HepG2 (cell line): Measurements from ENCODE around the gene AP3D1. TPM values are rescaled to one million over a fixed set of nuclear protein-coding genes. Genes with fewer than 3 reads are reported as not detected.

Experiments
- ATAC-seq: fragments of 200-7000 bp; cut with Tn5 transposase; 3 replicates; pipeline ENCODE4 v1.9.1; 2020; ENCODE audit warnings: mild to moderate bottlenecking, moderate library complexity
- BruUV-seq: library from RNA; stranded (reverse); fragments of 400-500 nt; replicated peaks from 2 replicates; lab custom pipeline; 2021; lab: Mats Ljungman, UMichigan
- CTCF ChIA-PET: fragments of 300-600 bp; formaldehyde crosslinking; extraction: SDS; loops from one replicate; lab custom pipeline; 2021; ENCODE audit warnings: low total read pairs, inconsistent platforms, low intra/inter-chr PET ratio; lab: Yijun Ruan, JAX
- POLR2A ChIA-PET: fragments of 350-600 bp; sonication (Branson Sonifier 250); formaldehyde crosslinking; loops from one replicate; lab custom pipeline; 2020; ENCODE audit warnings: antibody characterized with exemption, inconsistent platforms; lab: Yijun Ruan, JAX
- DNase-seq: peaks from one replicate; pipeline ENCODE4 v3.0.0-alpha.2; 2015; ENCODE audit warnings: low spot score
- FAIRE-seq: peaks from 3 replicates; lab custom pipeline; 2011; peaks lifted over from hg19 to GRCh38; lab: Jason Lieb, UNC
- H2AFZ ChIP-seq: one replicate; pipeline ENCODE4 v1.6.1; 2011; ENCODE audit warnings: low read length, inconsistent platforms
- H3K27ac ChIP-seq: fragments of 300-600 bp; 3 replicates; pipeline ENCODE4 v1.8.0; 2011; ENCODE audit warnings: mixed run types, mild to moderate bottlenecking, mixed read lengths, low read length, inconsistent platforms; ENCODE audit not compliant: insufficient read depth; ENCODE audit errors: extremely low read length
- H3K27me3 ChIP-seq, 2 experiments: fragments of 200-600 bp in 1 of 2; 2 replicates in 1 of 2; 3 replicates in 1 of 2; pipeline versions ENCODE4 v1.6.0 to v1.8.0; 2011; ENCODE audit warnings: low read length in 2 of 2, mild to moderate bottlenecking in 2 of 2, moderate library complexity in 2 of 2, inconsistent platforms in 1 of 2; ENCODE audit not compliant: insufficient read depth in 2 of 2, control insufficient read depth in 1 of 2
- H3K36me3 ChIP-seq, 2 experiments: fragments of 200-600 bp in 1 of 2; replicated peaks in 1 of 2; 2 replicates in 1 of 2; 3 replicates in 1 of 2; pipeline versions ENCODE4 v1.5.1 to v1.8.0; 2011; ENCODE audit warnings: low read length in 2 of 2, inconsistent platforms in 1 of 2; ENCODE audit not compliant: insufficient read depth in 2 of 2, control insufficient read depth in 1 of 2
- H3K4me1 ChIP-seq: 2 replicates; pipeline ENCODE4 v1.5.1; 2012; ENCODE audit warnings: low read length, inconsistent platforms; ENCODE audit not compliant: insufficient read depth
- H3K4me2 ChIP-seq: 2 replicates; pipeline ENCODE4 v1.6.0; 2011; ENCODE audit warnings: low read depth, low read length, inconsistent platforms
- H3K4me3 ChIP-seq, 3 experiments: fragments of 200-600 bp in 1 of 3; sonication (generic), shearing (Covaris generic) in 1 of 3; replicated peaks in 1 of 3; 2 replicates each; pipeline ENCODE4 v1.5.1; 2011 to 2016; ENCODE audit warnings: low read length in 3 of 3, inconsistent platforms in 2 of 3, low read depth in 2 of 3, mild to moderate bottlenecking in 2 of 3, control low read depth in 1 of 3, mixed read lengths in 1 of 3; ENCODE audit not compliant: insufficient read depth in 1 of 3
- H3K79me2 ChIP-seq: one replicate; pipeline ENCODE4 v1.6.1; 2011; ENCODE audit warnings: low read length, inconsistent platforms; ENCODE audit not compliant: insufficient read depth
- H3K9ac ChIP-seq: 2 replicates; pipeline ENCODE4 v1.6.0; 2011; ENCODE audit warnings: mild to moderate bottlenecking, low read depth, low read length, inconsistent platforms; ENCODE audit not compliant: insufficient read depth
- H3K9me3 ChIP-seq: 2 replicates; pipeline ENCODE4 v1.5.1; 2012; ENCODE audit warnings: mild to moderate bottlenecking, low read length
- H4K20me1 ChIP-seq: 2 replicates; pipeline ENCODE4 v1.6.0; 2011; ENCODE audit warnings: inconsistent platforms, mild to moderate bottlenecking, low read length, moderate library complexity; ENCODE audit not compliant: insufficient read depth
- AGO2 ChIP-seq: fragments of 200-400 bp; formaldehyde crosslinking; optimal IDR thresholded peaks from 2 replicates; pipeline ENCODE3; 2017; ENCODE audit warnings: mild to moderate bottlenecking, low read depth, low read length, moderate library complexity
- HNRNPK ChIP-seq: fragments of 200-400 bp; formaldehyde crosslinking; IDR thresholded peaks from 2 replicates; pipeline ENCODE4 v1.6.1; 2018; ENCODE audit warnings: low read length, low read depth, moderate library complexity, mild to moderate bottlenecking; ENCODE audit not compliant: poor library complexity, severe bottlenecking
- PCBP2 ChIP-seq: fragments of 200-400 bp; formaldehyde crosslinking; optimal IDR thresholded peaks from 2 replicates; pipeline ENCODE3; 2018; ENCODE audit warnings: low read length, low read depth; ENCODE audit not compliant: poor library complexity, severe bottlenecking
- SALL2 ChIP-seq: sonication (generic); formaldehyde crosslinking; IDR thresholded peaks from 2 replicates; pipeline ENCODE4 v1.8.1; 2023; ENCODE audit warnings: mild to moderate bottlenecking, missing genetic modification reagents, inconsistent platforms
- WGBS: methylation state at CpG from one replicate; pipeline ENCODE4 v1.1.6; 2017; ENCODE audit warnings: low lambda C conversion rate; 5-methylcytosine and 5-hydroxymethylcytosine counted together
- in situ Hi-C: cut with HindIII; loops from 2 replicates; pipeline ENCODE4 v1.10.0; 2017; ENCODE audit warnings: low pct_unique_long_range_greater_than_20kb; ENCODE audit not compliant: extremely low pct_ligation_motif_present
- intact Hi-C: fragments of 100-400 bp; cut with micrococcal nuclease; formaldehyde crosslinking; loops from one replicate; pipeline ENCODE4 v1.10.0; 2022; ENCODE audit not compliant: unreplicated experiment
- polyA plus RNA-seq, 8 experiments: library from polyadenylated mRNA; depleted of rRNA in 3 of 8; stranded (reverse) in 7 of 8; unstranded in 1 of 8; fragments of >200 nt; fragmentation: Illumina TruSeq in 4 of 8; extraction: Trizol in 4 of 8; gene quantifications; 2 replicates each; pipeline versions ENCODE4 v1.2.1 to v1.2.3, GENCODE V29; 2011 to 2016; ENCODE audit warnings: low read depth in 4 of 8, missing spikeins in 1 of 8, mixed read lengths in 1 of 8; ENCODE audit not compliant: insufficient read depth in 1 of 8
- total RNA-seq, 5 experiments: library from RNA; depleted of rRNA; stranded (reverse); fragments of >200 nt; fragmentation: Illumina TruSeq; extraction: Trizol; gene quantifications; 2 replicates each; pipeline ENCODE4 v1.2.3, GENCODE V29; 2016; ENCODE audit warnings: low read depth in 1 of 5
- TF ChIP-seq, protein P1 (sequence below): sonication (generic); formaldehyde crosslinking; conservative IDR thresholded peaks from 2 replicates; pipeline ENCODE4 v1.8.0; 2022; ENCODE audit warnings: missing genetic modification reagents

Gene AP3D1
- total and polyA plus RNA-seq, 2 of the 13 experiments (the other 11 are each of a cell fraction or from before 2014, with no cell fraction given), result 68.0 to 82.6 TPM

DNA sequence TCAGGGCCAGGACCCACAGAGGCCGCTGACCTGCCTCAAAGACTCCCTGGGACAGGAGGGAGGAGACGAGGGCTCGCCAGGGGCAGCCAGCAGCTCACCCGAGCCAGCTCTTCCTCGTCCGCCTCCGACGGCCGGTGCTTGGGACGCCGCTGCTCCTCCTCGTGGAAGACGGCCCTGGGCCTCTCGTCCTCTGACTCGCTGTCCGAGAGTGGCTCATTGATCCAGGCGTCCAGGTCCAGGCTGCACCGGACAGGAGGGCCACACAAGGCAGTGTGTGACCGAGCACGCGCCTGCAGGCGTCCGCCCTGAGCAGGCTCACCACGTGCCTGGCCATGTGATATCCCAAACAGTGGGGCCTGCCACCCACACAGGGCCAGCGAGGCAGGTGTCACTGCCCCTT lies 34.9 kb downstream of the AP3D1 start:
- Histone ChIP-seq H3K9ac (no peak overlapping the region), H3K4me2 (no peak overlapping the region), H3K4me3 (no peak overlapping the region), H3K4me1 (no peaks in the 10 kb centered on the region), H3K27ac (no peak overlapping the region)
- no peak for FAIRE-seq
- no peak for DNase-seq
- TF ChIP-seq AGO2, result peak; percentile 23
- TF ChIP-seq PCBP2, result no peak
- TF ChIP-seq, all 625 proteins: peak for 1
- H3K36me3 ChIP-seq, result peaks cover 57 to 90% of the 10 kb centered on the region in 2 experiments
- ChIA-PET CTCF (no interaction called here), POLR2A (no interaction called here)
- no peaks in the 10 kb centered on the region for H3K27me3 ChIP-seq
- no peak overlapping the region for H2AFZ ChIP-seq
- BruUV-seq, result no TSS peak
- H3K9me3 ChIP-seq, result no peaks in the 10 kb centered on the region
- WGBS, result 94% methylated on average over 8 of the region's 25 CpGs
- in situ Hi-C loops, result no loop called here
- intact Hi-C loops, result no loop called here
- 0 out of 2 replicates have a peak, but pooled peaks cover 2% of the 10 kb centered on the region for H4K20me1 ChIP-seq
- no peaks in the 10 kb centered on the region for H3K79me2 ChIP-seq
- ATAC-seq, result no peak

DNA sequence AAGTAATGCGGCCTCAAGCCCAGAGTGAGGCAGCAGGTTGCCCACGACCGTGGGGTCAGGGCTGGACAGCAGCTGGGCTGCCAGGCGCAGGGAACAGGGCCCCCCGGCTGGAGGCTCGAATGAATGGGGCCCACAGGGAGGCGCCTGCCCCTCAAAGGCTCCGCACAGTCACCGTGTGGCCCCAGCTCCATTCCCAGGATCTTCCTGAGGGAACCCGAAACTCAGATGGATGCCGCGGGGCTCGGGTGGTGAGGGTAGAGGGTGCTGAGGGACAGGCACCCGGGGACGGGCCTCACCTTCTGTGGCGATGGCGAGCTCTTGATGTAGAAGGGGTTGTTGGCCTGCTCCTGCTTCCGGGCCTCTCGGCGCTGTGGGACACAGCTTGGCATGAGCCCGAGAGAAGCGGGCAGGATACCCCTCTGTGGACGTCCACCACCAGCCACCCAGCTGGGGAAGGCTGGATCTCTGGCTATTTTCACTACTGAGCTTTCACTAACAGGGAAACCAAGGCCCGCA lies 35.4 kb downstream of the AP3D1 start:
- intact Hi-C loops, result no loop called here
- Histone ChIP-seq H3K9ac (no peak overlapping the region), H3K79me2 (no peaks in the 10 kb centered on the region), H3K27ac (no peak overlapping the region), H2AFZ (no peak overlapping the region), H3K4me2 (no peak overlapping the region), H3K9me3 (no peaks in the 10 kb centered on the region), H3K4me1 (no peaks in the 10 kb centered on the region), H3K4me3 (no peak overlapping the region), H4K20me1 (0 out of 2 replicates have a peak, but pooled peaks cover 2% of the 10 kb centered on the region), H3K27me3 (no peaks in the 10 kb centered on the region), H3K36me3 (peaks cover 56 to 92% of the 10 kb centered on the region in 2 experiments)
- CTCF ChIA-PET, result no interaction called here
- no peak for DNase-seq
- POLR2A ChIA-PET, result no interaction called here
- in situ Hi-C loops, result no loop called here
- BruUV-seq, result no TSS peak
- 96% methylated on average over 10 of the region's 24 CpGs for WGBS
- FAIRE-seq, result no peak
- no peak for ATAC-seq
- TF ChIP-seq SALL2 (CRISPR knock-in tag) (no peak), HNRNPK (no peak)
- TF ChIP-seq, protein P1, sequence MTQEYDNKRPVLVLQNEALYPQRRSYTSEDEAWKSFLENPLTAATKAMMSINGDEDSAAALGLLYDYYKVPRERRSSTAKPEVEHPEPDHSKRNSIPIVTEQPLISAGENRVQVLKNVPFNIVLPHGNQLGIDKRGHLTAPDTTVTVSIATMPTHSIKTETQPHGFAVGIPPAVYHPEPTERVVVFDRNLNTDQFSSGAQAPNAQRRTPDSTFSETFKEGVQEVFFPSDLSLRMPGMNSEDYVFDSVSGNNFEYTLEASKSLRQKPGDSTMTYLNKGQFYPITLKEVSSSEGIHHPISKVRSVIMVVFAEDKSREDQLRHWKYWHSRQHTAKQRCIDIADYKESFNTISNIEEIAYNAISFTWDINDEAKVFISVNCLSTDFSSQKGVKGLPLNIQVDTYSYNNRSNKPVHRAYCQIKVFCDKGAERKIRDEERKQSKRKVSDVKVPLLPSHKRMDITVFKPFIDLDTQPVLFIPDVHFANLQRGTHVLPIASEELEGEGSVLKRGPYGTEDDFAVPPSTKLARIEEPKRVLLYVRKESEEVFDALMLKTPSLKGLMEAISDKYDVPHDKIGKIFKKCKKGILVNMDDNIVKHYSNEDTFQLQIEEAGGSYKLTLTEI, result no peak
